ENCODE measurements around the gene DTX2. TPM values are rescaled to one million over a fixed set of nuclear protein-coding genes. Genes with fewer than 3 reads are reported as not detected.

Gene DTX2
- total and polyA plus RNA-seq, 2 experiments from 2014 or later = 36.1 to 77.9 TPM

DNA sequence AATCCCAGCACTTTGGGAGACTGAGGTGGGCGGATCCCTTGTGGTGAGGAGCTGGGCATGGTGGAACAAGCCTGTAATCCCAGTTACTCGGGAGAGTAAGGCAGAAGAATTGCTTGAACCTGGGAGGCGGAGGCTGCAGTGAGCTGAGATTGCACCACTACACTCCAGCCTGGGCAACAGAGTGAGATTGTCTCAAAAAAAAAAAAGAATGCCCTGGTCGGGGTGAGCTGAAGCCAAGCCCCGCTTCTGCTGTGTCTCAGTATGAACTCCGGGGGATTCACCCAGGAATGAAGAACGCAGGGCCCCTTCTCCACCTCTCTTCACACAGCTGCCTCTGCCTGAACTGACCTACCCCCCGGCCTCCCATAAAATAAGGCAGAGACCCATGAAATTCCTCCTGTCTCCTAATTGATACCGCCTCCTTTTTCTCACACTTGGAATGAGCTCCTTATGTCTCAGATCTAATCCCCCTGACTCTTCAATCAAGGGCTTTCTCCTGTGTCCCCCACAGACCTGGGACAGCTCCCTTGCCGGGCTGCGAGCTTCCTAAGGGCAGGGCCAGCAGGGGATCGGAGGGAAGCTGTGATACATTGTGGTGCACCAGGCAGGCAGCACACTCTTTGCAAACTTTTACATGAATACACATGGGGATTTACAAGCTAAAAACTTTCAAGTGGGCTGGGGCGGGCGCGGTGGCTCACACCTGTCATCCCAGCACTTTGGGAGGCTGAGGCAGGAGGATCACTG lies 37.7 kb upstream of the DTX2 start:
- H3K9me2 ChIP-seq (ENCODE audit: insufficient read depth) = no peaks in the 10 kb centered on the region
- Mint-ChIP-seq H3K4me3 (no peak overlapping the region; the same call in 2 of the 3 replicates), H3K9me3 (peaks cover under 1% of the 10 kb centered on the region; the same call in 2 of the 3 replicates), H3K27ac (peak overlapping the region; percentile 67), H3K27me3 (ENCODE audit: insufficient read depth, low read depth, poor library complexity) (peaks cover 10% of the 10 kb centered on the region), H3K36me3 (ENCODE audit: low read depth) (no peaks in the 10 kb centered on the region), H3K4me1 (peaks cover 21% of the 10 kb centered on the region)
- no peaks in the 10 kb centered on the region for H4K20me1 ChIP-seq (replicated peaks; ENCODE audit: insufficient read depth)
- no peak overlapping the region for H3K4me3 ChIP-seq
- 0 out of 2 replicates have a peak, but pooled peaks cover 4% of the 10 kb centered on the region for H3F3A ChIP-seq (replicated peaks; ENCODE audit: low read depth)
- peak overlapping the region; percentile 2; the same call in 1 of the 2 replicates for H3K4me2 ChIP-seq
- no peaks in the 10 kb centered on the region for H3K79me2 ChIP-seq (replicated peaks; ENCODE audit: insufficient read depth)
- ATAC-seq (peak; percentile 70), DNase-seq (ENCODE audit: low spot score) (peak; percentile 47)
- no peaks in the 10 kb centered on the region for H3K27me3 ChIP-seq (ENCODE audit: insufficient read depth)
- peak overlapping the region; percentile 81 for H3K27ac ChIP-seq (ENCODE audit: low read depth)
- peak overlapping the region; percentile 56; the same call in 1 of the 2 replicates for H2AFZ ChIP-seq
- no peaks in the 10 kb centered on the region for H3K36me3 ChIP-seq (ENCODE audit: insufficient read depth)
- TF ChIP-seq, protein P1, sequence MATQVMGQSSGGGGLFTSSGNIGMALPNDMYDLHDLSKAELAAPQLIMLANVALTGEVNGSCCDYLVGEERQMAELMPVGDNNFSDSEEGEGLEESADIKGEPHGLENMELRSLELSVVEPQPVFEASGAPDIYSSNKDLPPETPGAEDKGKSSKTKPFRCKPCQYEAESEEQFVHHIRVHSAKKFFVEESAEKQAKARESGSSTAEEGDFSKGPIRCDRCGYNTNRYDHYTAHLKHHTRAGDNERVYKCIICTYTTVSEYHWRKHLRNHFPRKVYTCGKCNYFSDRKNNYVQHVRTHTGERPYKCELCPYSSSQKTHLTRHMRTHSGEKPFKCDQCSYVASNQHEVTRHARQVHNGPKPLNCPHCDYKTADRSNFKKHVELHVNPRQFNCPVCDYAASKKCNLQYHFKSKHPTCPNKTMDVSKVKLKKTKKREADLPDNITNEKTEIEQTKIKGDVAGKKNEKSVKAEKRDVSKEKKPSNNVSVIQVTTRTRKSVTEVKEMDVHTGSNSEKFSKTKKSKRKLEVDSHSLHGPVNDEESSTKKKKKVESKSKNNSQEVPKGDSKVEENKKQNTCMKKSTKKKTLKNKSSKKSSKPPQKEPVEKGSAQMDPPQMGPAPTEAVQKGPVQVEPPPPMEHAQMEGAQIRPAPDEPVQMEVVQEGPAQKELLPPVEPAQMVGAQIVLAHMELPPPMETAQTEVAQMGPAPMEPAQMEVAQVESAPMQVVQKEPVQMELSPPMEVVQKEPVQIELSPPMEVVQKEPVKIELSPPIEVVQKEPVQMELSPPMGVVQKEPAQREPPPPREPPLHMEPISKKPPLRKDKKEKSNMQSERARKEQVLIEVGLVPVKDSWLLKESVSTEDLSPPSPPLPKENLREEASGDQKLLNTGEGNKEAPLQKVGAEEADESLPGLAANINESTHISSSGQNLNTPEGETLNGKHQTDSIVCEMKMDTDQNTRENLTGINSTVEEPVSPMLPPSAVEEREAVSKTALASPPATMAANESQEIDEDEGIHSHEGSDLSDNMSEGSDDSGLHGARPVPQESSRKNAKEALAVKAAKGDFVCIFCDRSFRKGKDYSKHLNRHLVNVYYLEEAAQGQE (IDR thresholded peaks at IDR 0.05; ENCODE audit: unreplicated experiment) = peak; percentile 53
- no peak for TF ChIP-seq CREB1 (CRISPR knock-in tag; IDR thresholded peaks at IDR 0.05; ENCODE audit: low read depth)
- peaks cover 13% of the 10 kb centered on the region for H3K4me1 ChIP-seq (ENCODE audit: insufficient read depth)

DNA sequence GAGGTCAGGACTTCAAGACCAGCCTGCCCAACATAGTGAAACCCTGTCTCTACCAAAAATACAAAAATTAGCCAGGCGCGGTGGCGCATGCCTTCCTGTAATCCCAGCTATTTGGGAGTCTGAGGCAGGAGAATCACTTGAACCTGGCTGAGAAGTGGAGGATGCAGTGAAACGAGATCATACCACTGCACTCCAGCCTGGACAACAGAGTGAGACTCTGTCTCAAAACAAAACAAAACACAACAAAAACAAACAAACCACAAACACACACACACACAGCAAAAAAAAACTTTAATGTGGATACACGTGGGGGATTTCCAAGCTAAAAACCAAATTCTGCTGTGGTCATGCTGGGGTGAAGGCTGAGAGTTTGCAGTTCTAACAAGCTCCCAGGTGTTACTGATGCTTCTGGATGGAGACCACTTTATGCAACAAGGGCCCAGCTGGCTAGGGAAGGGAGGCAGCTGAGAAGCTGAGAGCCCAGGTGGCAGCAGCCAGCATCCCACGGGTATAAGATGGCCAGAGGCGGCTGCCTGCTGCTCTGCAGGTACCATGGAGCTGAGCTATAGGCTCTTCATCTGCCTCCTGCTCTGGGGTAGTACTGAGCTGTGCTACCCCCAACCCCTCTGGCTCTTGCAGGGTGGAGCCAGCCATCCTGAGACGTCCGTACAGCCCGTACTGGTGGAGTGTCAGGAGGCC lies 36.9 kb upstream of the DTX2 start, which contains the start of gene ZP3:
Gene ZP3, plus strand, starts transcription at position 538 of the 699 bp plus-strand sequence. Its CDS starts 15 bp downstream, at position 553.
- Mint-ChIP-seq H3K27me3 (ENCODE audit: insufficient read depth, low read depth, poor library complexity) (peaks cover 10% of the 10 kb centered on the region), H3K4me3 (no peak within 1 kb of the TSS; the same call in 2 of the 3 replicates), H3K27ac (peak within 1 kb of the TSS; percentile 67), H3K36me3 (ENCODE audit: low read depth) (no peaks in the 10 kb centered on the region), H3K4me1 (peaks cover 26% of the 10 kb centered on the region), H3K9me3 (peaks cover 3% of the 10 kb centered on the region; the same call in 2 of the 3 replicates)
- Histone ChIP-seq H3K27ac (ENCODE audit: low read depth) (peak within 1 kb of the TSS; percentile 81), H3K36me3 (ENCODE audit: insufficient read depth) (no peaks in the 10 kb centered on the region), H3K9me2 (ENCODE audit: insufficient read depth) (no peaks in the 10 kb centered on the region), H3K79me2 (replicated peaks; ENCODE audit: insufficient read depth) (no peaks in the 10 kb centered on the region), H3K4me1 (ENCODE audit: insufficient read depth) (peaks cover 16% of the 10 kb centered on the region), H4K20me1 (replicated peaks; ENCODE audit: insufficient read depth) (no peaks in the 10 kb centered on the region), H3K4me3 (no peak within 1 kb of the TSS), H2AFZ (peak within 1 kb of the TSS; percentile 56; the same call in 1 of the 2 replicates), H3K4me2 (peak within 1 kb of the TSS; percentile 2; the same call in 1 of the 2 replicates), H3F3A (replicated peaks; ENCODE audit: low read depth) (0 out of 2 replicates have a peak, but pooled peaks cover 4% of the 10 kb centered on the region), H3K27me3 (ENCODE audit: insufficient read depth) (no peaks in the 10 kb centered on the region)
- DNase-seq (ENCODE audit: low spot score) (no peak), ATAC-seq (no peak)
- TF ChIP-seq EZH2 (IDR thresholded peaks at IDR 0.05; ENCODE audit: low read depth, unreplicated experiment) (no peak), ZNF114 (CRISPR knock-in tag; IDR thresholded peaks at IDR 0.05) (no peak), CREB1 (CRISPR knock-in tag; IDR thresholded peaks at IDR 0.05; ENCODE audit: low read depth) (no peak)
- TF ChIP-seq, protein P1 (IDR thresholded peaks at IDR 0.05; ENCODE audit: unreplicated experiment) = no peak
